Tibial nerve (tissue), 4 donors: ENCODE results near the gene CDH18. TPM values are rescaled to one million over a fixed set of nuclear protein-coding genes. Genes with fewer than 3 reads are reported as not detected.

Experiments
- DNase-seq, 2 donors: peaks; one replicate each; pipeline ENCODE4 v3.0.0-alpha.2; 2019; ENCODE audit warnings: low spot score in 2 of 2
- H3K27ac ChIP-seq, 4 donors: fragments of 200-600 bp; sonication (generic) in 3 of 4; one replicate each; pipeline ENCODE4 v1.5.1; 2017 to 2019; ENCODE audit warnings: mild to moderate bottlenecking in 1 of 4
- H3K27me3 ChIP-seq, 2 donors: fragments of 200-600 bp; sonication (generic) in 1 of 2; one replicate each; pipeline versions ENCODE4 v1.5.1 to v1.6.0; 2017 to 2019
- H3K36me3 ChIP-seq, 3 donors: fragments of 200-600 bp; sonication (generic); one replicate each; pipeline ENCODE4 v1.5.1; 2018 to 2019
- H3K4me1 ChIP-seq, 4 donors: fragments of 200-600 bp; sonication (generic) in 3 of 4; one replicate each; pipeline ENCODE4 v1.5.1; 2017 to 2019
- H3K4me3 ChIP-seq, 4 donors: fragments of 200-600 bp; sonication (generic) in 3 of 4; one replicate each; pipeline ENCODE4 v1.5.1; 2017 to 2019; ENCODE audit warnings: mild to moderate bottlenecking in 1 of 4, moderate library complexity in 1 of 4
- H3K9me3 ChIP-seq, 4 donors: fragments of 200-600 bp; sonication (generic) in 3 of 4; one replicate each; pipeline ENCODE4 v1.5.1; 2017 to 2019
- EP300 ChIP-seq, 2 donors: sonication (generic); formaldehyde crosslinking; IDR thresholded peaks; one replicate each; pipeline ENCODE4 v1.6.1; 2017; ENCODE audit warnings: antibody characterized with exemption in 2 of 2, mild to moderate bottlenecking in 1 of 2
- POLR2A ChIP-seq, 2 donors: fragments of 450-650 bp; IDR thresholded peaks; one replicate each; pipeline ENCODE4 v1.6.1; 2017; ENCODE audit warnings: antibody characterized with exemption in 2 of 2, mild to moderate bottlenecking in 2 of 2, moderate library complexity in 2 of 2
- WGBS, 2 donors: methylation state at CpG; one replicate each; pipeline ENCODE4 v1.1.5; 2018; 5-methylcytosine and 5-hydroxymethylcytosine counted together
- total RNA-seq, 4 donors: library from RNA; depleted of rRNA; stranded (reverse); fragments of >200 nt; gene quantifications; one replicate each; pipeline ENCODE4 v1.1.0, GENCODE V29; 2016
- TF ChIP-seq, protein P1 (sequence below), 5 experiments: fragments of 200-600 bp in 3 of 5; fragments of 450-650 bp in 2 of 5; sonication (generic) in 3 of 5; IDR thresholded peaks; one replicate each; pipeline ENCODE4 v1.5.1; 2016 to 2019; ENCODE audit warnings: antibody characterized with exemption in 5 of 5, mild to moderate bottlenecking in 3 of 5, moderate library complexity in 2 of 5

The CDH18 gene
- total RNA-seq, 4 donors from 2014 or later, result not detected

DNA sequence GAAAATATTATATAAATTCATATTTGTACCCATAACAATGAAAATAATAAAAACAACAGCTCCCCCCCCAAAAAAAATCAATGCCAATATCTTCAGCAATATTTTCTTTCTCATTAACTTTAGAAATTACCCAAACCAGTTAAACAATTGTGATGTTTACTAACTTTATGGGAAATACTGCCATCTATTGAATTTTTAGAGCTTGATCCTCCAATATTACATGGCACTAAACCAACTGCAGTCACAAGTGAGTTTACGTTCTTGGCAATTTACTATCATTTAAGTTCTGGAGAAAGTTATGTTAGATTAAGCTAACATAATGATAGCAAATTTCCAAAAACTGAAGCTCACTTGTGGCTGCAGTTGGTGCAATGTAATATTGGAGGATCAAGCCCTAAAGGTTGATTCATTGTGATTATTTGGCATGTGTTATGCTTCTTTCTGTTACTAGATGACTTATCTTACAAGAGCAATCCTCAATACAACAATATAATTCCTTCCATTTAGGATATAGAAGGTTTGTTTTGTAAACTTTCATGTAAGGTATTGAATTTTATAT is 379.5 kb downstream of the CDH18 start:
- Histone ChIP-seq H3K36me3 (no peaks in the 10 kb centered on the region), H3K9me3 (no peaks in the 10 kb centered on the region), H3K27me3 (no peaks in the 10 kb centered on the region), H3K4me1 (no peaks in the 10 kb centered on the region), H3K4me3 (no peak overlapping the region), H3K27ac (no peak overlapping the region)
- no peak for TF ChIP-seq POLR2A (IDR thresholded peaks at IDR 0.05)
- TF ChIP-seq, protein P1, sequence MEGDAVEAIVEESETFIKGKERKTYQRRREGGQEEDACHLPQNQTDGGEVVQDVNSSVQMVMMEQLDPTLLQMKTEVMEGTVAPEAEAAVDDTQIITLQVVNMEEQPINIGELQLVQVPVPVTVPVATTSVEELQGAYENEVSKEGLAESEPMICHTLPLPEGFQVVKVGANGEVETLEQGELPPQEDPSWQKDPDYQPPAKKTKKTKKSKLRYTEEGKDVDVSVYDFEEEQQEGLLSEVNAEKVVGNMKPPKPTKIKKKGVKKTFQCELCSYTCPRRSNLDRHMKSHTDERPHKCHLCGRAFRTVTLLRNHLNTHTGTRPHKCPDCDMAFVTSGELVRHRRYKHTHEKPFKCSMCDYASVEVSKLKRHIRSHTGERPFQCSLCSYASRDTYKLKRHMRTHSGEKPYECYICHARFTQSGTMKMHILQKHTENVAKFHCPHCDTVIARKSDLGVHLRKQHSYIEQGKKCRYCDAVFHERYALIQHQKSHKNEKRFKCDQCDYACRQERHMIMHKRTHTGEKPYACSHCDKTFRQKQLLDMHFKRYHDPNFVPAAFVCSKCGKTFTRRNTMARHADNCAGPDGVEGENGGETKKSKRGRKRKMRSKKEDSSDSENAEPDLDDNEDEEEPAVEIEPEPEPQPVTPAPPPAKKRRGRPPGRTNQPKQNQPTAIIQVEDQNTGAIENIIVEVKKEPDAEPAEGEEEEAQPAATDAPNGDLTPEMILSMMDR (IDR thresholded peaks at IDR 0.05), result peak in 1 of 5 experiments; percentile 19
- WGBS, 2 donors, result 3 to 14% methylated on average over 1 of the region's 1 CpG
- DNase-seq, result no peak

DNA sequence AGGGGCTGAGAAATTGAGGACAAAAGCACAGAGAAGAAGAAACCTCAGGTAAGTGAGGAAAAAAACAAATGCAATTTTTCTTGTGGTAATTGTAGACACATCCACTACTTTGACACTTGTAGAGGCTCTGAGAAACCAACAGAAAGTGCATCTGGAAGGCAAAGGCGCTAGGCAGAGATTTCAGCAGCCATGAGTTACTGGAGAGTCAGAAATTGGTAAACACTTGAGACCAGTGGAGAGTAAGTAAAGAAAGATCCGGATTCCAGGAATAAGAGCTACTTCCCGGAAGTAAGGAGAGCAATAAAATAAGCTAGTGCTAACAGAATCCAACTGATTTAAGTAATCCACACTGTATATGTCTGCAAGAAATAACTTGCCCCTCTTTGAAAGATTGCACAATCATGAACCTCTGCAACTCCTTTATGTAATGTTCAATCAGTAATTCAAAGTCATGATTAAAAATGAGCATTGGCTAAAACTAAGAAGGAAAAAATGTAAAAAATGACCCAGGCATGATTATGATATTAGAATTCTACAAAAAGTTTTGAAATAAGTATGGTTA is 382.1 kb downstream of the CDH18 start:
- Histone ChIP-seq H3K4me1 (no peaks in the 10 kb centered on the region), H3K4me3 (no peak overlapping the region), H3K27me3 (no peaks in the 10 kb centered on the region), H3K27ac (no peak overlapping the region), H3K36me3 (no peaks in the 10 kb centered on the region), H3K9me3 (peaks cover 0 to 8% (median 1%) of the 10 kb centered on the region in 4 donors)
- no peak for TF ChIP-seq EP300 (IDR thresholded peaks at IDR 0.05)
- TF ChIP-seq, protein P1 (IDR thresholded peaks at IDR 0.05), result no peak
- no peak for TF ChIP-seq POLR2A (IDR thresholded peaks at IDR 0.05)
- DNase-seq, result no peak
- 79 to 92% methylated on average over 3 of the region's 3 CpGs for WGBS, 2 donors

DNA sequence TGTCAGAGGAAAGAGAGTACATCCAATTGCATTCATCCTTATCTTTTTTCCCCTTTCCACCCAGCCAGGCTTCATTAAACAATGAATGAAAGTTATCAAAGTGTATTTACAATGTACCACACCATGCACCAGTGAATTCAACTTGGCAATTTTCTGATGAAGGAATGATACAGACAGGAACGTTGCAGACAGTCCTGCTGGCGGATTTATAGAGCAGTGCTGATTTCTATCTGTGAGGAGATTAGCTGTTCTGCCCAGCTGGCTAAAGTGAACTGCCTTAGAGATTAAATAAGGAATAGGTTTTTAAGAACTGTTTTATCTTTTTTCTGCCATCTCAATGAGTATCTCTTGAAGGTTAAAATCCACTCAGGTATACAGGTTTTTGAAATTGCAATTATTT is 403.9 kb downstream of the CDH18 start:
- 44 to 50% methylated on average over 2 of the region's 2 CpGs for WGBS, 2 donors
- TF ChIP-seq, protein P1 (IDR thresholded peaks at IDR 0.05), result no peak
- no peak for TF ChIP-seq POLR2A (IDR thresholded peaks at IDR 0.05)
- no peak for TF ChIP-seq EP300 (IDR thresholded peaks at IDR 0.05)

DNA sequence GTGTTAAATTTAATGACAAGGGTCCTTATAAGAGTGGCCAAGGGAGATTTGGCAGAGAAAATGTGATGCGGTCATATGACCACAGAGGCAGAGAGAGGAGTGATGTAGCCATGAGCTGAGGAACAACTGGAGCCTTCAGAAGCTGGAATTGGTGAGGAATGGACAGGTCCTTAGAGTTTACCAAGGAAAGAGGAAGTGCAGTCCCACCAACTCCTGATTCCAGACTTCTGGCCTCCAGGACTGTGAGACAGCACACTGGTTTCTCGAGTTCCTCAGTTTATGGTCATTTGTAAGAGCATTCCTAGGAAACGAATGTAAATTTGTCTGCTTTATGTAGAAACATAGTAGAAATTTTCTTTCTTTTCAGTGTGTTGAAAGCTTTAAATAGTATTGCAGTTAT is 410.1 kb downstream of the CDH18 start:
- Histone ChIP-seq H3K4me3 (no peak overlapping the region), H3K36me3 (no peaks in the 10 kb centered on the region), H3K4me1 (no peaks in the 10 kb centered on the region), H3K9me3 (no peaks in the 10 kb centered on the region), H3K27ac (no peak overlapping the region), H3K27me3 (no peaks in the 10 kb centered on the region)
- 76 to 81% methylated on average over 3 of the region's 3 CpGs for WGBS, 2 donors
- TF ChIP-seq, protein P1 (IDR thresholded peaks at IDR 0.05), result no peak
- TF ChIP-seq POLR2A (IDR thresholded peaks at IDR 0.05) (no peak), EP300 (IDR thresholded peaks at IDR 0.05) (no peak)
- no peak for DNase-seq

More for the DNA sequence above, 403.9 kb downstream of the CDH18 start:
- H3K27me3 ChIP-seq, result no peaks in the 10 kb centered on the region
- no peak for DNase-seq
- no peaks in the 10 kb centered on the region for H3K36me3 ChIP-seq
- no peak overlapping the region for H3K4me3 ChIP-seq
- no peaks in the 10 kb centered on the region for H3K4me1 ChIP-seq
- no peak overlapping the region for H3K27ac ChIP-seq
- no peaks in the 10 kb centered on the region for H3K9me3 ChIP-seq

DNA sequence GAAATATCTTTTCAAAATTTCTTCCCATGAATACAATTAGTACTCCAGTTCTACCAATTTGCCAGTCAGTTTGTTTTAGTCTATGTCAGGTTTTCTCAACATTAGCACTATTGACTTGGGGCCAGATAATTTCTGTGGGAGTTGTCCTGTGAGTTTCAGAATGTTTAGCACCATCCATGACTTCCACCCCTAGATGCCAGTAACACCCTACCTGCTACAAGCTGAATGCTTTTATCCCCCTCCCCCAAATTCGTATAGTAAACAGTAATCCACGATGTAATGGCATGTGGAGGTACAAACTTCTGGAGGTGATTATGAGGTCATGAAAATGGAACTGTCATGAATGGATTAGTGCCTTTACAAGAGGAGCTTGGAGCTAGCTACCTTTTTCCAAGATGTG is 420.0 kb downstream of the CDH18 start:
- DNase-seq, result no peak
- 72 to 84% methylated on average over 2 of the region's 2 CpGs for WGBS, 2 donors
- Histone ChIP-seq H3K27me3 (no peaks in the 10 kb centered on the region), H3K27ac (no peak overlapping the region), H3K9me3 (no peaks in the 10 kb centered on the region), H3K4me3 (no peak overlapping the region), H3K4me1 (no peaks in the 10 kb centered on the region), H3K36me3 (no peaks in the 10 kb centered on the region)
- TF ChIP-seq EP300 (IDR thresholded peaks at IDR 0.05), result no peak
- no peak for TF ChIP-seq POLR2A (IDR thresholded peaks at IDR 0.05)
- TF ChIP-seq, protein P1 (IDR thresholded peaks at IDR 0.05), result no peak
